Measurements from ENCODE around the gene GUCA2A.

DNA sequence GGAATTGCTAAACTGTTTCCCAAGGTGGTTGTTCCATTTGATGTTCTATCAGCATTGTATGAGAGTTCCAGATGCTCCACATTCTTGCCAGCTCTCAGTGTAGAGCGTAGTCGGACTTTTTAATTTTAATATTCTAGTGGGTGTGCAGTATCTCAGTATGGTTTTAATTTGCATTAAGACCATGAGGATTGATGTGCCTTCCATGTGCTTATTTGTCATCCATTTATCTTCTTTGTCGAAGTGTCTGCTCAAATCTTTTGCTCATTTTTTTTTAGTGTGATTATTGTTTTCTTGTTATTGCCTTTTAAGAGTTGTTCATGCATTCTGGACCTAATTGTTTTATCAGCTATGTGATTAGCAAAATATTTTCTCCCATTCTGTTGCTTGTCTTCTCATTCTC is 25.1 kb downstream of the GUCA2A start:
- TF ChIP-seq TEAD4 (IDR thresholded peaks at IDR 0.05; ENCODE audit: low read depth, low read length), result no peak
- TF ChIP-seq, protein P1, sequence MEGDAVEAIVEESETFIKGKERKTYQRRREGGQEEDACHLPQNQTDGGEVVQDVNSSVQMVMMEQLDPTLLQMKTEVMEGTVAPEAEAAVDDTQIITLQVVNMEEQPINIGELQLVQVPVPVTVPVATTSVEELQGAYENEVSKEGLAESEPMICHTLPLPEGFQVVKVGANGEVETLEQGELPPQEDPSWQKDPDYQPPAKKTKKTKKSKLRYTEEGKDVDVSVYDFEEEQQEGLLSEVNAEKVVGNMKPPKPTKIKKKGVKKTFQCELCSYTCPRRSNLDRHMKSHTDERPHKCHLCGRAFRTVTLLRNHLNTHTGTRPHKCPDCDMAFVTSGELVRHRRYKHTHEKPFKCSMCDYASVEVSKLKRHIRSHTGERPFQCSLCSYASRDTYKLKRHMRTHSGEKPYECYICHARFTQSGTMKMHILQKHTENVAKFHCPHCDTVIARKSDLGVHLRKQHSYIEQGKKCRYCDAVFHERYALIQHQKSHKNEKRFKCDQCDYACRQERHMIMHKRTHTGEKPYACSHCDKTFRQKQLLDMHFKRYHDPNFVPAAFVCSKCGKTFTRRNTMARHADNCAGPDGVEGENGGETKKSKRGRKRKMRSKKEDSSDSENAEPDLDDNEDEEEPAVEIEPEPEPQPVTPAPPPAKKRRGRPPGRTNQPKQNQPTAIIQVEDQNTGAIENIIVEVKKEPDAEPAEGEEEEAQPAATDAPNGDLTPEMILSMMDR (IDR thresholded peaks at IDR 0.05; ENCODE audit: control extremely low read depth in 1 of 3, insufficient read depth in 1 of 3, low read depth in 1 of 3, low read length in 3 of 3), result no peak
- no peak for TF ChIP-seq POLR2A (IDR thresholded peaks at IDR 0.05; ENCODE audit: control extremely low read depth in 1 of 2, low read depth in 2 of 2, low read length in 2 of 2)
- no peak for TF ChIP-seq JUND (IDR thresholded peaks at IDR 0.05; ENCODE audit: low read length)
- TF ChIP-seq, protein P2, sequence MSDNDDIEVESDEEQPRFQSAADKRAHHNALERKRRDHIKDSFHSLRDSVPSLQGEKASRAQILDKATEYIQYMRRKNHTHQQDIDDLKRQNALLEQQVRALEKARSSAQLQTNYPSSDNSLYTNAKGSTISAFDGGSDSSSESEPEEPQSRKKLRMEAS (IDR thresholded peaks at IDR 0.05), result no peak

All from H1 (cell line).